ENCODE results near the gene GABRG3. TPM values are rescaled to one million over a fixed set of nuclear protein-coding genes. Genes with fewer than 3 reads are reported as not detected.

GABRG3 gene
- total and polyA plus RNA-seq, 9 of the 15 experiments (the other 6 are each of a cell fraction or from before 2014, with no cell fraction given) = 4.0 to 15.1 (median 11.2) TPM

GRCh38 chr15:27268923-27269322 lies 297.9 kb downstream of the GABRG3 start (continued):
- TF ChIP-seq ZNF518B (CRISPR knock-in tag; IDR thresholded peaks at IDR 0.05) (no peak), CHD4 (IDR thresholded peaks at IDR 0.05; ENCODE audit: insufficient read depth, insufficient replicate concordance, low read depth, low read length, poor library complexity, severe bottlenecking) (no peak)

GRCh38 chr15:27271258-27271657 lies 300.3 kb downstream of the GABRG3 start:
- Histone ChIP-seq H3K9ac (ENCODE audit: insufficient read depth in 1 of 2, low read depth in 2 of 2, low read length in 2 of 2) (no peak overlapping the region), H3K27me3 (ENCODE audit: control insufficient read depth in 2 of 2, insufficient read depth in 2 of 2, low read length in 2 of 2) (no peaks in the 10 kb centered on the region), H3K4me2 (ENCODE audit: insufficient read depth, low read length) (no peak overlapping the region), H3K4me1 (replicated peaks in 1 of 2; ENCODE audit: control insufficient read depth in 2 of 2, insufficient read depth in 2 of 2, low read length in 2 of 2) (peaks cover 0 to 3% of the 10 kb centered on the region in 2 experiments; a peak in 1 of 5 replicates), H3K27ac (ENCODE audit: extremely low read depth, low read depth, low read length) (no peak overlapping the region), H3K4me3 (no peak overlapping the region), H3K79me2 (ENCODE audit: control insufficient read depth, insufficient read depth, low read length) (0 out of 3 replicates have a peak, but pooled peaks cover 2% of the 10 kb centered on the region), H2AFZ (ENCODE audit: low read depth, low read length) (no peak overlapping the region), H3K9me1 (ENCODE audit: control insufficient read depth, insufficient read depth, low read length) (no peaks in the 10 kb centered on the region), H3K36me3 (ENCODE audit: control insufficient read depth, insufficient read depth, low read length) (0 out of 3 replicates have a peak, but pooled peaks cover 3% of the 10 kb centered on the region), H3K9me3 (replicated peaks; ENCODE audit: control insufficient read depth, insufficient read depth, low read depth, low read length) (no peaks in the 10 kb centered on the region; the same call in 1 of the 2 replicates), H4K20me1 (replicated peaks; ENCODE audit: control insufficient read depth, insufficient read depth, low read length) (0 out of 2 replicates have a peak, but pooled peaks cover 3% of the 10 kb centered on the region)
- peak; percentile 70 for ATAC-seq
- ChIA-PET POLR2A (no interaction called here), CTCF (ENCODE audit: low intra/inter-chr PET ratio) (no interaction called here)
- no peak for TF ChIP-seq HDAC3 (IDR thresholded peaks at IDR 0.05; ENCODE audit: borderline replicate concordance, partially characterized antibody)
- TF ChIP-seq RNF2 (IDR thresholded peaks at IDR 0.05) = no peak
- TF ChIP-seq SMARCE1 (IDR thresholded peaks at IDR 0.05) = no peak
- TF ChIP-seq RFX7 (CRISPR knock-in tag; IDR thresholded peaks at IDR 0.05) = no peak
- no peak for TF ChIP-seq TRIM25 (IDR thresholded peaks at IDR 0.05; ENCODE audit: borderline replicate concordance)
- no peak for TF ChIP-seq MXI1 (IDR thresholded peaks at IDR 0.05; ENCODE audit: low read depth, low read length)
- TF ChIP-seq ZKSCAN8 (CRISPR knock-in tag; IDR thresholded peaks at IDR 0.05) = no peak
- no peak for TF ChIP-seq EWSR1 (IDR thresholded peaks at IDR 0.05; ENCODE audit: borderline replicate concordance, low read depth, partially characterized antibody)
- TF ChIP-seq HDAC1 (IDR thresholded peaks at IDR 0.05) = no peak
- no peak for TF ChIP-seq ZNF707 (CRISPR knock-in tag; conservative IDR thresholded peaks at IDR 0.05)
- no peak for TF ChIP-seq CREB5 (CRISPR knock-in tag; IDR thresholded peaks at IDR 0.05)
- no peak for FAIRE-seq
- intact Hi-C loops (cut with micrococcal nuclease) = no loop called here
- WGBS (ENCODE audit: insufficient coverage, low coverage, missing lambda C conversion rate) = 55% methylated on average over 10 of the region's 15 CpGs
- no peak for DNase-seq (ENCODE audit: extremely low read depth in 1 of 4, low spot score in 3 of 4)
- BruUV-seq (replicated peaks) = no TSS peak
- in situ Hi-C loops (cut with MboI) = no loop called here

Measured in K562 (cell line).